GM12874 (cell line): Measurements from ENCODE around the gene SHC4.

ENCODE experiments used
- TF ChIP-seq, protein P1 (sequence below): IDR thresholded peaks from 2 replicates; pipeline ENCODE4 v1.5.1; 2011; ENCODE audit warnings: low read depth, mild to moderate bottlenecking, control low read depth, low read length, moderate library complexity; ENCODE audit not compliant: insufficient read depth

SHC4 gene

DNA sequence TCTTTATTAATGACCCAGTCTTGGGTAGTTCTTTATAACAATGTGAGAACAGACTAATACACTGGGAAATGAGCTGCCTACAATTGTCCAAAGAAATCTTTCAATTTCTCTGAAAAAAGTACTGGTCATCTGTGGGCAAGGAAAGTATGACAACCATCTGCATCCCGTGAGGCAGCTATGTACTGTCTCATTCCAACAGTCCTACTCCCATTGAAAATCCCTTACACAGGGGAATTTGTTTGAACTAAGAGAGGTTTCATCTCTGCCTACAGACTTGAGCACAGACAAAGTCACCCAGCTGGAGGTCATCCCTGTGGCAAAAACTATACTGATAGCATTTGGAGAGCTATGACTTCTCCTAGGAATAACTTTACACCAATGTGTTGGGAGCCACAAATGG lies 27.1 kb downstream of the SHC4 start:
- TF ChIP-seq, protein P1, sequence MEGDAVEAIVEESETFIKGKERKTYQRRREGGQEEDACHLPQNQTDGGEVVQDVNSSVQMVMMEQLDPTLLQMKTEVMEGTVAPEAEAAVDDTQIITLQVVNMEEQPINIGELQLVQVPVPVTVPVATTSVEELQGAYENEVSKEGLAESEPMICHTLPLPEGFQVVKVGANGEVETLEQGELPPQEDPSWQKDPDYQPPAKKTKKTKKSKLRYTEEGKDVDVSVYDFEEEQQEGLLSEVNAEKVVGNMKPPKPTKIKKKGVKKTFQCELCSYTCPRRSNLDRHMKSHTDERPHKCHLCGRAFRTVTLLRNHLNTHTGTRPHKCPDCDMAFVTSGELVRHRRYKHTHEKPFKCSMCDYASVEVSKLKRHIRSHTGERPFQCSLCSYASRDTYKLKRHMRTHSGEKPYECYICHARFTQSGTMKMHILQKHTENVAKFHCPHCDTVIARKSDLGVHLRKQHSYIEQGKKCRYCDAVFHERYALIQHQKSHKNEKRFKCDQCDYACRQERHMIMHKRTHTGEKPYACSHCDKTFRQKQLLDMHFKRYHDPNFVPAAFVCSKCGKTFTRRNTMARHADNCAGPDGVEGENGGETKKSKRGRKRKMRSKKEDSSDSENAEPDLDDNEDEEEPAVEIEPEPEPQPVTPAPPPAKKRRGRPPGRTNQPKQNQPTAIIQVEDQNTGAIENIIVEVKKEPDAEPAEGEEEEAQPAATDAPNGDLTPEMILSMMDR: no peak

DNA sequence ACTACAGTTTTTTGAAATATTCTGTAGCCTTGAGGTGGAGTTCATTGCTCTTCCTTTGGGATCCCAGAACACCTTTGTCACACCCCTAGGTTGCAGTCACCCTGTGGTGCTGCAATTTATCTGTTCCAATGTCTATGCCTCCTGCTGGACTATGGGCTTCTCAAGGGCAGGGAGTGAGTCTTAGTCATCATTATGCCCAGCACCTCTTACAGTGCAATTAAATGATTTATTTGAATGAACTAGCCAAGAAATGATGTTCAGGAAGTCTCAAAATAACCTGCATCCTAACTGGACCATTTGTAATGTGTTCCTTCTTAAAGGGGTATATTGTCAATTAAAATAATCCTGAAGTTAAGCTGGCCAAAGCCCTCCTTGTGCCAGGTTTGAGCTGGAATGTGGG lies 28.5 kb downstream of the SHC4 start:
- TF ChIP-seq, protein P1: no peak

DNA sequence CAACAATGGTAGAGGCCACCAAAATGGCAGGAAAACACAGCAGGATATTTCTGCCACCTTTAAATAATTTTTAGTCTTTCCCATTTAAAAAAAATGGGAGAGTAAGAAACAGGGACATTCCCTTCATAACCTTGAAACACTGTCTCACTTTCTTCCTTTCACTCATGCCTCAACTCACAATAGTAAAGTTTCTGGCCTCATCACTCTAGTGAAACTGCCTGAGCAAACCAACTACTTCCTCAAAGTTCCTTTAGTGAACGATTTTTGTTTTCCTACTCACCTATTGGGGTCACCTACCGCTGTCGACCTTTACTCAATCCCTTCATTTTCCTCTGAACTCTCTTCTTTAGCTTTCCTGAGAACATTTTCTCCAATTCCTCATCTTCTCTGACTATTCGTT lies 33.0 kb downstream of the SHC4 start:
- TF ChIP-seq, protein P1: no peak

DNA sequence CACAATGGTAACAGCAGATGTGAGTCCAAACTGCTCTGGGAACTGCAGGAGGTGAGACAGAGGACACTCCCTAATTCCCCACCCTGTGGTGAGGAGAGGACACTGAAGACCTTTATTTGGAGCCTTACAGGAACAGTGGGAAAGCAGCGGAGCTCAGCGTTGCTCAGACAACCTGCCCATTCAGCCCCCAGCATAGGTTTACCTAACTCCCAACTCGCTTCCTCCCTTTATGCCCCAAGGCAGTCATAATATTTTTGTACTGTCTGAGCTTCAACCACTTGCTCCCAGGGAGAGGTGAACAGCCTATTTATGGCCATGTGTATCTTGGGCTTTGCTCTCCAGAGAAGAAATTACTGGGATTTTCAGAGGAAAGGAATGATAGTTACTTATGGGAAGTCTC lies 34.1 kb downstream of the SHC4 start:
- TF ChIP-seq, protein P1: no peak

DNA sequence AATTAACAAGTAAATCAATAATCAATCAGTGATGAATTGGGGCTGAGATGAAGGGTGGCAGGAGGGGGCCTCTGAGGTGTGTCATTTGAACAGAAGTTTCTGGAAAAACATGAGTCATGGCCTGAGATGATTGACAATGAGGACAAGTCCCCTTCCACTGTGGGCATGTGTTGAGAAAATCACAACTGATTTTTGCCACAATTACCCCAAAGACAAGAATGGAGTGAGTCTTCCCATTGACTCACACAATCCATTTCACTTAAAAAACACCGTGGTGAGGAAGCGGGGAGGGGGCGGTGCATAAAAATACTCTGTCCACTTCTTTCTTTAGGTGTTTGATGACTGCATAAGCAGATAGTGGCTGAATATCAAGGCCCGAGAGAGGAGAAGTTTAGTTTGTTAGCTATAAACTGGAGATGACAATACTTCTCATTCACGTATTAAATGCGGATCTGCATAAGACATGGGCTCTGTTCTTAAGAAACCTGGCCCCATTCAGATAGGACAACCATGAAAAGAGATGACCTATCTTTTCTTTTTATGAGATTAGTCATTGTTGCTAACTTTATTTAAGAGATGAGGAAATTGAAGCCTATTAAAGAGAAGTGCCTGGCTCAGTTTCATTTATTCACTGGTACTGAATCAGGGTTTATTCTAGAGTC lies 34.7 kb downstream of the SHC4 start:
- TF ChIP-seq, protein P1: no peak

DNA sequence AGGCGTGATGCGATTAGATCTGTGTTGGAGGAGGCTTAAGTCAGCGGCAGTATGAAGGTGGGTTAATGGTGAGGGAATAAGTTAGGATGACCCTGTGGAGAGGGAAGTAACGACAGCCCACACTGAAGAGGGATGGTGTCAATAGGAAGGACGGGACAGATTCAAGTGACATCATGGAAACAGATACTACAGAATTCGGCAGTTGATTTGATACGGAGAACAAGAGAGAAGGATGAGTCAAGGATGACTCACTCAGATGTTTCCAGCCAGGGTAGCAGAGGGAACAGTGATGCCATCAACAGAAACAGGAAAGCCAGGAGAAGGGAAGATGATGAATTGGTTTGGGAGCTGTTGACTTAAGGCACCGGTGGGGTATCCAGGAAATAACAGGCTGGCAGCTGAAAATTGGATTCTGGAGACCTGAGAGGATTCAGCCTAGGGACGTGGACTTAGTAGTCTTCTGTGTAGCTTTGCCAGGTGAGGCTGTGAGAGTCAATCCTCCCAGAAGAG lies 38.0 kb downstream of the SHC4 start:
- TF ChIP-seq, protein P1: no peak

DNA sequence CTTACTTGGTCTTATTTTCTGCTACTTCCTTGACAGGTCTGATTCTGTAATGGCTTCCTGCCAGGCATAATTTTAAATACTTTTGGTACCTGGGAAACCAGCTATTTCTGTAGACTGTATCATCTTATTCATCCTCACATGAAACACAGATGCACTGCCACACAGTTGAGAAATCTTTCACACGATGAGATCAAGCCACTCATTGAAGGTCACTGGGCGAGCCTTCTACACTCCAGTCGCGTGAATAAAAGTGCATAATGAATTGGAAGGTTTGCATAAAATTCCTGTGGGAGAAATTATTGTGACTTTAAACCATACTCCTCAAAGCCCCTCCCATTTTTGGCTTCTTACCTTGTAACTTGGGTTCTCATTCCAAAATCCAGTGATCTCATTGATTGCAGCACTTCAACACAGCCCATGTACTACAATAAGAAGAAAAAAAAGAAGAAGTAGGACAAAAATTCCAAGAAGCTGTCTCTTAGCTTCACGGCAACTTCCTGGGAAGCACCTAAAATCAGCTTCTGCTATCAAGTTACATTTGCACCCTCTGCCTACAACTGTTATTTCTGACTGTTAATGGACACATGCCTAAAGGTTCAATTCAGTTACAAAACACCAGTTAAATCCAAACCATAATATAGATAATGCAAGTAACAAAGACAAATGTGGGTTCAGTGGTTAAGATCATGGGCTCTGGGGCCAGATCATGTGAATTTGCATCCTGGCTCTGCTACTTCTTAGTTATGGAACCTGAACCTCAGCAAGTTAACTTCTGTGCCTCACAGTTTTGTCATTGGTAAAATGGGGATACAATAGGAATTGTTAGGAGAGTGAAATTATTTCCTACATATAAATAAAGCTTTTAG lies 39.0 kb downstream of the SHC4 start:
- TF ChIP-seq, protein P1: no peak
